IgD-negative memory B cell (primary cell): ENCODE data around the gene SERINC3. TPM values are rescaled to one million over a fixed set of nuclear protein-coding genes. Genes with fewer than 3 reads are reported as not detected.
"Not testable (repeated sequence)": the region's sequence is repeated elsewhere in the genome, so short reads cannot be mapped to it uniquely, and the experiment has no call there.

Experiments
- H3K27ac Mint-ChIP-seq, 3 donors: one replicate each; pipeline ENCODE4 v1.8.0; 2020 to 2022; ENCODE audit warnings: mild to moderate bottlenecking in 3 of 3, mixed read lengths in 3 of 3, moderate library complexity in 1 of 3
- H3K27me3 Mint-ChIP-seq: one replicate; pipeline ENCODE4 v1.8.0; 2021; ENCODE audit warnings: mixed read lengths
- H3K36me3 Mint-ChIP-seq: one replicate; pipeline ENCODE4 v1.8.0; 2020; ENCODE audit warnings: mild to moderate bottlenecking, mixed read lengths
- H3K4me1 Mint-ChIP-seq, 3 donors: one replicate each; pipeline ENCODE4 v1.8.0; 2020 to 2022; ENCODE audit warnings: mixed read lengths in 3 of 3, mild to moderate bottlenecking in 1 of 3
- H3K4me3 Mint-ChIP-seq, 4 donors: one replicate each; pipeline ENCODE4 v1.8.0; 2020 to 2022; ENCODE audit warnings: mild to moderate bottlenecking in 4 of 4, mixed read lengths in 4 of 4, moderate library complexity in 3 of 4
- H3K9me3 Mint-ChIP-seq, 3 donors: one replicate each; pipeline ENCODE4 v1.8.0; 2020 to 2021; ENCODE audit warnings: mixed read lengths in 3 of 3, mild to moderate bottlenecking in 1 of 3
- polyA plus RNA-seq: library from polyadenylated mRNA; unstranded; fragments of 300-500 nt; fragmentation: Illumina TruSeq; gene quantifications from one replicate; pipeline ENCODE4 v1.2.3, GENCODE V29; 2021

The SERINC3 gene
- polyA plus RNA-seq = 91.5 TPM

GRCh38 chr20:44521484-44522481 lies at the start of gene SERINC3:
Gene SERINC3 (minus strand): TSS chr20:44522070. CDS start chr20:44521951, 119 bp downstream.
- peak within 1 kb of the TSS; percentile 69 to 94 (median 75) for H3K27ac Mint-ChIP-seq

DNA sequence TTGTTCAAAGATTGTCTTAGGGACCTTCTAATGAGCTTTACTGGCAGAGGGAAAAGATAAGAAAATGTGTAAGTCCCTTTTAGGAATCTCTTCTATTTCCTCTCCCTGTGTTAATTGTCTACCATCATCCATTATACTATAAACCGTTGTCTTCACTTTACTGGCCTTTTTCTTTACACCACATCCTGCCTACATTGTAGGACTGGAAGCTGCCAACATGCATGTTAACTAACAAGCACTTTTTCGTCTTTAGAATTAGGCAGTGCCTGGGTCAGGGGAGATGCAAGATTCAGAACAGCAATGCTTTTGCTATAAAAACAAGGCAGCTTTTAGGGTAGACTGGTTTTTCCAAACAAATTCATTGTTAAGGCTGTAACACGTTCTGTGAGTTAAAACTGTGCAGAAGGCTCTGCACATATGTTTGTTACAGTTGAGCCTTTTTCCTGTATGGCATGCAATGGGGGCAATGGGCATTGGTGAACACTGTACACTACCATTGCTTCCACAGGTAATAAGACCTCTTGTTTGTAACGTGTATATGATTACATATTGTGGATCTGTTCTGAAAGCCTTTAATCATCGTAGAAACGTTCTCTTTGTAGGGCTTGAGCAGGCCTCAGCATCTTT lies 49.6 kb upstream of the SERINC3 start:
- H3K4me1 Mint-ChIP-seq = peaks cover 5 to 7% (median 7%) of the 10 kb centered on the region in 3 donors
- no peak overlapping the region for H3K4me3 Mint-ChIP-seq
- H3K36me3 Mint-ChIP-seq = no peaks in the 10 kb centered on the region
- H3K27ac Mint-ChIP-seq = no peak overlapping the region
- H3K27me3 Mint-ChIP-seq = no peaks in the 10 kb centered on the region
- H3K9me3 Mint-ChIP-seq = no peaks in the 10 kb centered on the region

More at GRCh38 chr20:44521484-44522481, at the start of gene SERINC3:
- Mint-ChIP-seq H3K4me3 (peak within 1 kb of the TSS; percentile 78 to 97 (median 91)), H3K9me3 (no peaks in the 10 kb centered on the region), H3K36me3 (no peaks in the 10 kb centered on the region), H3K27me3 (no peaks in the 10 kb centered on the region), H3K4me1 (peaks cover 19 to 42% (median 35%) of the 10 kb centered on the region in 3 donors)

DNA sequence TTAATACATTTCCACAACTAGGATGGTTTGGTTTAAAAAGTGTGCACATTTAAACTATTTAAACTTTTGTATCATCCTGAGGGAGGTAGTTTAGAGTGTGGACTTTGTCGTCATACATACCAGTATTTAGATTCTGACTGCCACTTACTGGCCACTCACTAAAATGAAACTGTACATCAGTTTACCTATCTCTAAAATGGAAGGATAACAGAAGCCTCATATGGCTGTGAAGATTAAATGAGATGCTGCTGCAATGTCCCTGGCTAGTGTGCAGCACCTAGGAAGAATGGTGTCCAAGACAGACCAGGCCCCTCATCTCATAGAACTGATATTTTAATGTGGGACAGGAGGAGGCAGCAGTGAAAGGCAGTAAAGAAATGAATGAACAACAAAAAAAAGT lies 48.5 kb upstream of the SERINC3 start:
- no peaks in the 10 kb centered on the region for H3K4me1 Mint-ChIP-seq
- H3K36me3 Mint-ChIP-seq = no peaks in the 10 kb centered on the region
- H3K9me3 Mint-ChIP-seq = no peaks in the 10 kb centered on the region
- no peak overlapping the region for H3K27ac Mint-ChIP-seq
- no peak overlapping the region for H3K4me3 Mint-ChIP-seq
- no peaks in the 10 kb centered on the region for H3K27me3 Mint-ChIP-seq

- Mint-ChIP-seq H3K4me3 (no peak overlapping the region), H3K36me3 (no peaks in the 10 kb centered on the region), H3K27ac (peak overlapping the region in 1 of 3 donors; percentile 4), H3K27me3 (no peaks in the 10 kb centered on the region), H3K9me3 (no peaks in the 10 kb centered on the region), H3K4me1 (no peaks in the 10 kb centered on the region)
These were observed 44.9 kb upstream of the SERINC3 start for GRCh38 chr20:44566811-44567210.

DNA sequence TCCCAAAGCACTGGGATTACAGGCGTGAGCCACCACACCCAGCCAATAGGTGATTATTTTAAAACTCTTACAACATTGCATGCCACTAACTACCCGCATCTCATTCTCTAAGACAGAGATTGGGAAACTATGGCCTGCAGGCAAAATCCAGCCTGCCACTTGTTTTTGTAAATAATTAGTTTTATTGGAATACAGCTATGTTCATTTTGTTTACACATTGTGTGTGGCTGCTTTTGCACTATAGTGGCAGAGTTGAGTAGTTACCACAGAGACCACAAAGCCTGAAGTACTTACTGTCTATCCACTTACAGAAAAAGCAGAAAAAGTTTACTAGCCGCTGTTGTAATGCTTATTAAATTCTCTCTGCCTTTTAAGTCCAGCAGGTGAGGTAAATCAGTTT lies 44.1 kb upstream of the SERINC3 start:
- H3K4me3 Mint-ChIP-seq = no peak overlapping the region
- no peak overlapping the region for H3K27ac Mint-ChIP-seq
- no peaks in the 10 kb centered on the region for H3K4me1 Mint-ChIP-seq
- H3K9me3 Mint-ChIP-seq = no peaks in the 10 kb centered on the region
- no peaks in the 10 kb centered on the region for H3K36me3 Mint-ChIP-seq
- no peaks in the 10 kb centered on the region for H3K27me3 Mint-ChIP-seq

- H3K4me3 Mint-ChIP-seq = no peak overlapping the region
- H3K9me3 Mint-ChIP-seq = no peaks in the 10 kb centered on the region
- H3K27ac Mint-ChIP-seq = no peak overlapping the region
- H3K36me3 Mint-ChIP-seq = no peaks in the 10 kb centered on the region
- peaks cover 5 to 7% (median 6%) of the 10 kb centered on the region in 3 donors for H3K4me1 Mint-ChIP-seq
- H3K27me3 Mint-ChIP-seq = no peaks in the 10 kb centered on the region
These were observed 40.0 kb upstream of the SERINC3 start for GRCh38 chr20:44561876-44562275.

DNA sequence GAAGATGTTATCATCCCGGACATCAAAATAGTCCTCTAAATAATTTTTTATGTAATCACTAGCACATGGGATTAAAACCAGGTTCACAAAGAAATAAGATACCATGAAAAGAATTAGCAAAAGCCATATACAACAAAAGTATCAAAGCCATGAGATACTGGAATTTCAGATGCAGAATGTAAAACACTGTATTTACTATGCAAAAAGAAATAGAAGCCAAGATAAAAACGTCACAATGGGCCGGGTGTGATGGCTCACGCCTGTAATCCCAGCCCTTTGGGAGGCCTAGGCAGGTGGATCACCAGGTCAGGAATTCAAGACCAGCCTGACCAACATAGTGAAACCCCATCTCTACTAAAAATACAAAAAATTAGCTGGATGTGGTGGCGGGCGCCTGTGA lies 38.9 kb upstream of the SERINC3 start:
- not testable (repeated sequence) for H3K27me3 Mint-ChIP-seq, H3K9me3 Mint-ChIP-seq, H3K36me3 Mint-ChIP-seq, H3K4me3 Mint-ChIP-seq, H3K4me1 Mint-ChIP-seq, H3K27ac Mint-ChIP-seq

GRCh38 chr20:44560229-44560628 lies 38.4 kb upstream of the SERINC3 start:
- Mint-ChIP-seq H3K9me3 (no peaks in the 10 kb centered on the region), H3K27ac (no peak overlapping the region), H3K4me3 (no peak overlapping the region), H3K36me3 (no peaks in the 10 kb centered on the region), H3K27me3 (no peaks in the 10 kb centered on the region), H3K4me1 (peaks cover 5 to 7% (median 6%) of the 10 kb centered on the region in 3 donors)

DNA sequence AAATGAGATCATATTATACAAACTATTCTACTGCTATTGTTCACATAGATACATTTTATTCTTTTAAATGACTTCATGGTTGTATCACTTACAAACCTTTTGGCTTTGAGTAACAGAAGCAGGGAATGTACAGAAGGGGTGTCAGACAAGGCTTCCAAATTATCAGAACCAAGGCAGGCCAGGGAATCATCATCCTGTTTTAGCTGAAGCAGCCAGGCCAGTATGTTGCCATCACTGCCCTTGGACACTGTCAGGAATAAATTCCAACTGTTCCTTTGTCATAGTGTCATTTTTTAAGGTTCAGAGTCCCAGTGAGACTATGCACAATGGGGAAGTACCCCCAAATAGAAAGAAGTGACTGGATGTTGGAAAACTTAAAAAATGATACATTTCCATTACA lies 37.4 kb upstream of the SERINC3 start:
- Mint-ChIP-seq H3K4me1 (peaks cover 5 to 7% (median 6%) of the 10 kb centered on the region in 3 donors), H3K4me3 (no peak overlapping the region), H3K36me3 (no peaks in the 10 kb centered on the region), H3K9me3 (no peaks in the 10 kb centered on the region), H3K27ac (no peak overlapping the region), H3K27me3 (no peaks in the 10 kb centered on the region)

DNA sequence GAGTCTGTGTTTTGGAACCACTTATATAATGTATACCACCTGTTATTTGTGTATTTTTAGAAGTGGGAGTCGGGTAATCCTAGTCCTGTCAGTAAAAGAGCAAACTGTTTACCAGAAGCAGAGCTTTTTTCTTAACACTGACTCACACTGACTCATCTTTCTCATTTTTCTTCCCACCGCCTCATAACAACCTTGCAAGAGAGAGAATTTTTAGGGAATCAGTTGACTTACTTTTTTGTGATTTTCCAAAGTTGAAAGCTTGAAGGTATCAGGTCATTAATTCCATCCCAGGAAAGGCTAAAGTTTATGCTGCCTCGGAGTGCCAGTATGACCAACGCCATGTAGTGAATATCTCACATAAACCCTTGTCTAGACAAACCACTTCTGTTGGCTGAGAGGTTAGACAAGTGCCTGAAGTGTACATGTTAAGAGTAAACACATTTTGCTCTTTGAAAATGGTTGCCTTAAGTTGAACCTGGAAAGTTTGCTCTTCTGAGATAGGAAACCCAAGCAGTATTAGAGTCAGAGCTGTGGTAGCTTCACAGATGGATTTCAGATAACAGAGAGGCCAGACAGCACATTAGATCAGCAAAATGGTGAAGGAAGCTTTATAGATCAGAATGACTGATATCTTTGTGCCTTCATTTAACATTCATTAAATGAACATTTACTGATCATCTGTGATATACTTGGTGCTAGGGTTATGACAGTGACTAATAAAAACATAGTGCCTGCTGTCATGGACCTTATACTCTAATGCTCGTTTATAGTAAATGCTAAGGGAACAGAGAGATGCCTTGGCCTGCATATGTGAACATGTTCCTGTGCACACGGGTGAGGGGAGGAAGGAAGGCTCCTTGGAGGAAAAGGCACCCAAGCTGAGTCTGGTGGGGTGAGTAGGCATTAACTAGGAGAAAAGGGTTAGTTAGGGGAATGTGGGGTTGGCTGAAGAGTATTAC lies 31.4 kb upstream of the SERINC3 start:
- no peaks in the 10 kb centered on the region for H3K4me1 Mint-ChIP-seq
- H3K9me3 Mint-ChIP-seq = no peaks in the 10 kb centered on the region
- no peaks in the 10 kb centered on the region for H3K27me3 Mint-ChIP-seq
- H3K36me3 Mint-ChIP-seq = no peaks in the 10 kb centered on the region
- H3K4me3 Mint-ChIP-seq = no peak overlapping the region
- H3K27ac Mint-ChIP-seq = no peak overlapping the region

DNA sequence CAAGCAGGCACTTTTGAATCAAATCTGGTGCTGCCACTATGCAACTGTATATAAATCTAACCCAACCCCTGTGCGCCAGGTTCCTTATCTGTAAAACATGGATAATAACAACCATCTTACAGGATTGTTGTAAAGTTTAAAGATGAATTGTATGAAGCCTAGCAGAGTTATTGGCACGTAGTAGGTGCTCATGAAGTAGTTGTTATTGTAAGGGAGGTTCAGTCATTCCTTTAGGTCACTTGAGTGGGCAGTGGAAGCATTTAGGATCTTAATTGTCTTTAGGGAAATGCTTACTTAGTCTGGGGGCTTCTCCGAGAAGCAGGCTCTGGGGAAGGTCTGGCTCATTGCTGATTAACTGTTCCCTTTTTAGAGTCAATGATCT lies 30.7 kb upstream of the SERINC3 start:
- H3K4me1 Mint-ChIP-seq = no peaks in the 10 kb centered on the region
- no peaks in the 10 kb centered on the region for H3K9me3 Mint-ChIP-seq
- no peaks in the 10 kb centered on the region for H3K27me3 Mint-ChIP-seq
- no peaks in the 10 kb centered on the region for H3K36me3 Mint-ChIP-seq
- no peak overlapping the region for H3K4me3 Mint-ChIP-seq
- H3K27ac Mint-ChIP-seq = no peak overlapping the region

- H3K27me3 Mint-ChIP-seq = no peaks in the 10 kb centered on the region
- H3K4me3 Mint-ChIP-seq = no peak overlapping the region
- H3K9me3 Mint-ChIP-seq = no peaks in the 10 kb centered on the region
- H3K36me3 Mint-ChIP-seq = no peaks in the 10 kb centered on the region
- no peaks in the 10 kb centered on the region for H3K4me1 Mint-ChIP-seq
- H3K27ac Mint-ChIP-seq = no peak overlapping the region
These were observed 30.2 kb upstream of the SERINC3 start for GRCh38 chr20:44552050-44552449.

GRCh38 chr20:44549123-44549522 lies 27.3 kb upstream of the SERINC3 start:
- Mint-ChIP-seq H3K27me3 (no peaks in the 10 kb centered on the region), H3K4me3 (no peak overlapping the region), H3K27ac (no peak overlapping the region), H3K9me3 (no peaks in the 10 kb centered on the region), H3K36me3 (peaks cover 4% of the 10 kb centered on the region), H3K4me1 (peaks cover 0 to 2% (median 0%) of the 10 kb centered on the region in 3 donors)

DNA sequence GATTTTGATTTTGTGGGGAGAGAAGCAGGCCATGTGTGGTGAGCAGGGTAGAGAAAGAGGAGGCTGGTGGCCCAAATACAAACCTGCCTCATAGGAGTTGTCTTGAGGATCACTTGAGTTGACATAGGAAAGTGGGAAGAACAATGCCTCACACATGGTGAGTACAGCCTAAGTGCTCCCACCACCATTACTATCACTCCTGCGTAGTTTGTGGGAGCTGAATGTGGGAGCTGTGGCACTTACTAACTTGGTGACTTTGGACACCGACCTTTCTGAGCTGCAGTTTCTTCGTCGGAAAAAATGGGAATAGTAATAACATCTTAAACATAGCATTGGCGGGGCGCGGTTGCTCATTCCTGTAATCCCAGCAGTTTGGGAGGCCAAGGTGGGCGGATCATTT lies 25.5 kb upstream of the SERINC3 start:
- Mint-ChIP-seq H3K4me1 (peaks cover 0 to 2% (median 0%) of the 10 kb centered on the region in 3 donors), H3K27me3 (no peaks in the 10 kb centered on the region), H3K36me3 (peaks cover 5% of the 10 kb centered on the region), H3K9me3 (no peaks in the 10 kb centered on the region), H3K4me3 (no peak overlapping the region), H3K27ac (peak overlapping the region in 1 of 3 donors; percentile 44)

DNA sequence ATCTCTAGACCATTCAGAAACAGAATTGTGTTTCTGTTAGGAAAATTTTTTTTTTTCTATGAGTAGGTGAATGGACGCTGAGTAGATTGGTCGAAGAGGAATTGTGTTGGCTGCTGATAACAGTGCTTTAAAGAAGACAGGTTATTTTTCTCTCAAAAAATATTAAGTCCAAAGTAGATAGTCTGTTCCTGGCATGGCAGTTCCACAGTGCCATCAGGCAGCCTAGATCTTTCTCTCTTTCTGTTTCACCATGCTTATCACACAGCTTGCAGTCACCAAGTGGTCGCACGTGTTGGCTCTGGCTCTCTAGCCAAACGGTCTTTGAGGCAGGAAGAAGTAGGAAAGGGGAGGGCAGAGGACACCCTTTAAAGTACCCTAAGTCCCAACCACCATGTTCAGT lies 22.4 kb upstream of the SERINC3 start:
- no peak overlapping the region for H3K4me3 Mint-ChIP-seq
- H3K27ac Mint-ChIP-seq = peak overlapping the region in 1 of 3 donors; percentile 31
- no peaks in the 10 kb centered on the region for H3K9me3 Mint-ChIP-seq
- peaks cover 5% of the 10 kb centered on the region for H3K36me3 Mint-ChIP-seq
- no peaks in the 10 kb centered on the region for H3K27me3 Mint-ChIP-seq
- peaks cover 0 to 2% (median 0%) of the 10 kb centered on the region in 3 donors for H3K4me1 Mint-ChIP-seq
